HG03342 (cell line): Measurements from ENCODE around the gene PLSCR4.

Source experiments
- ATAC-seq: cut with Tn5 transposase; IDR thresholded peaks from one replicate; pipeline ENCODE4 v1.9.1; 2021; ENCODE audit warnings: mild to moderate bottlenecking, moderate library complexity; ENCODE audit not compliant: unreplicated experiment

PLSCR4 gene

GRCh38 chr3:146196789-146197188 lies 54.1 kb downstream of the PLSCR4 start:
- no peak for ATAC-seq

- ATAC-seq, result no peak
Observed at GRCh38 chr3:146195605-146196004, 55.3 kb downstream of the PLSCR4 start.

GRCh38 chr3:146195030-146195429 lies 55.9 kb downstream of the PLSCR4 start:
- no peak for ATAC-seq

- ATAC-seq, result no peak
Observed at GRCh38 chr3:146191051-146191450, 59.9 kb downstream of the PLSCR4 start.

- ATAC-seq, result peak; percentile 96
Observed at GRCh38 chr3:146189519-146190173, 61.3 kb downstream of the PLSCR4 start.

GRCh38 chr3:146187334-146187950 lies 63.5 kb downstream of the PLSCR4 start:
- no peak for ATAC-seq

GRCh38 chr3:146184241-146185015 lies 66.5 kb downstream of the PLSCR4 start:
- no peak for ATAC-seq

GRCh38 chr3:146181216-146181615 lies 69.7 kb downstream of the PLSCR4 start:
- no peak for ATAC-seq

- ATAC-seq, result no peak
Observed at GRCh38 chr3:146180376-146180775, 70.5 kb downstream of the PLSCR4 start.

GRCh38 chr3:146178006-146178689 lies 72.8 kb downstream of the PLSCR4 start:
- ATAC-seq, result no peak

- ATAC-seq, result no peak
Observed at GRCh38 chr3:146177519-146177918, 73.4 kb downstream of the PLSCR4 start.

GRCh38 chr3:146177072-146177471 lies 73.8 kb downstream of the PLSCR4 start:
- ATAC-seq, result no peak

GRCh38 chr3:146172586-146172985 lies 78.3 kb downstream of the PLSCR4 start:
- no peak for ATAC-seq

- no peak for ATAC-seq
Observed at GRCh38 chr3:146170591-146170990, 80.3 kb downstream of the PLSCR4 start.

GRCh38 chr3:146169891-146170290 lies 81.0 kb downstream of the PLSCR4 start:
- ATAC-seq, result no peak

GRCh38 chr3:146166826-146167225 lies 84.1 kb downstream of the PLSCR4 start:
- ATAC-seq, result no peak

- no peak for ATAC-seq
Observed at GRCh38 chr3:146166415-146166821, 84.5 kb downstream of the PLSCR4 start.

GRCh38 chr3:146165877-146166276 lies 85.0 kb downstream of the PLSCR4 start:
- no peak for ATAC-seq

GRCh38 chr3:146164971-146165769 lies 85.7 kb downstream of the PLSCR4 start:
- ATAC-seq, result no peak

- no peak for ATAC-seq
Observed at GRCh38 chr3:146164506-146164905, 86.4 kb downstream of the PLSCR4 start.

- ATAC-seq, result no peak
Observed at GRCh38 chr3:146164071-146164470, 86.8 kb downstream of the PLSCR4 start.
